Adrenal gland (tissue), 12 donors: Measurements from ENCODE around the gene NCOA4. TPM values are rescaled to one million over a fixed set of nuclear protein-coding genes. Genes with fewer than 3 reads are reported as not detected.

Source experiments
- DNase-seq, 7 donors: peaks; one replicate each; pipeline ENCODE4 v3.0.0-alpha.2; 2019 to 2020
- H3K27ac ChIP-seq, 5 donors: fragments of 200-600 bp; sonication (generic) in 4 of 5; 1 replicate in 3 of 5; 2 replicates in 2 of 5; pipeline versions ENCODE4 v1.5.1 to v1.8.0; 2016 to 2020; ENCODE audit warnings: mild to moderate bottlenecking in 1 of 5
- H3K27me3 ChIP-seq: fragments of 200-600 bp; 2 replicates; pipeline ENCODE4 v1.8.0; 2021
- H3K36me3 ChIP-seq, 2 donors: fragments of 200-600 bp; replicated peaks in 1 of 2; 1 replicate in 1 of 2; 2 replicates in 1 of 2; pipeline versions ENCODE4 v1.5.1 to v1.8.0; 2018 to 2022
- H3K4me1 ChIP-seq, 2 donors: fragments of 200-600 bp; replicated peaks in 1 of 2; 1 replicate in 1 of 2; 2 replicates in 1 of 2; pipeline versions ENCODE4 v1.5.1 to v1.8.0; 2018 to 2021
- H3K4me3 ChIP-seq, 4 donors: fragments of 200-600 bp; sonication (generic) in 3 of 4; one replicate each; pipeline ENCODE4 v1.5.1; 2016 to 2018
- H3K9me3 ChIP-seq, 3 donors: fragments of 200-600 bp; sonication (generic) in 1 of 3; replicated peaks in 1 of 3; 1 replicate in 2 of 3; 2 replicates in 1 of 3; pipeline versions ENCODE4 v1.5.1 to v1.8.0; 2016 to 2021
- CTCF ChIP-seq, 6 experiments: fragments of 450-650 bp in 4 of 6; fragments of 200-600 bp in 2 of 6; sonication (generic) in 1 of 6; IDR thresholded peaks; 1 replicate in 5 of 6; 2 replicates in 1 of 6; pipeline versions ENCODE4 v1.5.1 to v1.8.0; 2016 to 2021; ENCODE audit warnings: antibody characterized with exemption in 6 of 6, mild to moderate bottlenecking in 2 of 6, moderate library complexity in 1 of 6
- POLR2A ChIP-seq, 2 donors: fragments of 450-650 bp; IDR thresholded peaks; one replicate each; pipeline ENCODE4 v1.6.1; 2017; ENCODE audit warnings: antibody characterized with exemption in 2 of 2, mild to moderate bottlenecking in 2 of 2, moderate library complexity in 1 of 2
- WGBS, 4 donors: extraction: QIAGEN DNeasy Blood & Tissue Kit in 2 of 4; methylation state at CpG; one replicate each; pipeline versions ENCODE4 v1.1.5 to v1.1.7; 2013 to 2017; 5-methylcytosine and 5-hydroxymethylcytosine counted together
- intact Hi-C, 2 donors: fragments of 100-400 bp; cut with DNase I; formaldehyde crosslinking; loops; one replicate each; pipeline versions ENCODE4 v1.14.1 to v1.15.0; 2022 to 2023
- polyA plus RNA-seq, 3 donors: library from polyadenylated mRNA; stranded (reverse); fragments of 200-250 nt in 2 of 3; fragments of 350-450 nt in 1 of 3; fragmentation: Illumina TruSeq in 1 of 3; extraction: RNeasy Lipid Tissue Mini Kit (QIAGEN cat#74804) in 1 of 3; gene quantifications; one replicate each; pipeline ENCODE4 v1.2.3, GENCODE V29; 2013 to 2014
- total RNA-seq, 9 donors: library from RNA; depleted of rRNA in 4 of 9; stranded (reverse); fragments of >200 nt in 4 of 9; fragments of 120-200 nt in 1 of 9; fragmentation: NEBNext Ultra II Directional in 1 of 9; extraction: Animal tissue kit (Norgen Biotek cat#: 25700) in 1 of 9; gene quantifications; one replicate each; pipeline versions ENCODE4 v1.1.0 to v1.2.4, GENCODE V29; 2013 to 2023
- donor health status: healthy with polysubstance abuse.
- donor health status: Bipolar disorder and iron deficiency.
- donor health status: DM: yes; HTN: yes; CAD: no.
- donor health status: DM: no; HTN: no; CAD: no.
- donor health status: DM: no; HTN: no; CAD: no.
- donor health status: DM: yes; HTN: yes; CAD: no.

NCOA4 gene
- total and polyA plus RNA-seq, 12 donors = 22.2 to 187 (median 126) TPM

- Histone ChIP-seq H3K4me3 (peak overlapping the region in 3 of 4 donors; percentile 12 to 77 (median 34)), H3K27me3 (no peaks in the 10 kb centered on the region), H3K36me3 (no peaks in the 10 kb centered on the region), H3K4me1 (peaks cover 19 to 80% of the 10 kb centered on the region in 2 donors), H3K9me3 (no peaks in the 10 kb centered on the region), H3K27ac (peak overlapping the region; percentile 89 to 98 (median 96))
- TF ChIP-seq POLR2A (IDR thresholded peaks at IDR 0.05) = peak; percentile 48 to 90
- TF ChIP-seq CTCF (IDR thresholded peaks at IDR 0.05) = peak in 3 of 6 experiments; percentile 4 to 14 (median 7)
- intact Hi-C loops = loop anchor here in 1 of 2 donors (10.0 kb wide), 1 partner anchor 48 kb away; the partner anchor contains the start of gene TIMM23
- 0 to 8% (median 0%) methylated on average over 7 to 49 of the region's 49 CpGs for WGBS, 4 donors
- peak; percentile 93 to 97 (median 96) for DNase-seq
Observed at GRCh38 chr10:46022978-46023702, 7.3 kb downstream of the NCOA4 start.

- no peak for DNase-seq
- peak overlapping the region; percentile 18 to 78 (median 42) for H3K27ac ChIP-seq
- no peaks in the 10 kb centered on the region for H3K9me3 ChIP-seq
- no peaks in the 10 kb centered on the region for H3K27me3 ChIP-seq
- WGBS, 4 donors = 41 to 59% (median 46%) methylated on average over 3 of the region's 3 CpGs
- intact Hi-C loops = loop anchor here in 1 of 2 donors (10.0 kb wide), 1 partner anchor 46 kb away; the partner anchor contains the start of gene TIMM23
- TF ChIP-seq POLR2A (IDR thresholded peaks at IDR 0.05) (no peak), CTCF (IDR thresholded peaks at IDR 0.05) (no peak)
- H3K4me3 ChIP-seq = no peak overlapping the region
- peaks cover 19 to 72% of the 10 kb centered on the region in 2 donors for H3K4me1 ChIP-seq
- peaks cover 0 to 8% of the 10 kb centered on the region in 2 donors for H3K36me3 ChIP-seq
Observed at GRCh38 chr10:46020344-46020657, 10.1 kb downstream of the NCOA4 start.

- Histone ChIP-seq H3K36me3 (peaks cover 0 to 8% of the 10 kb centered on the region in 2 donors), H3K4me1 (peaks cover 24 to 67% of the 10 kb centered on the region in 2 donors), H3K27ac (peak overlapping the region; percentile 18 to 78 (median 42)), H3K9me3 (no peaks in the 10 kb centered on the region), H3K4me3 (no peak overlapping the region), H3K27me3 (no peaks in the 10 kb centered on the region)
- intact Hi-C loops = loop anchor here in 1 of 2 donors (10.0 kb wide), 1 partner anchor 45 kb away; the partner anchor contains the start of gene TIMM23
- no peak for TF ChIP-seq POLR2A (IDR thresholded peaks at IDR 0.05)
- TF ChIP-seq CTCF (IDR thresholded peaks at IDR 0.05) = no peak
- 59 to 66% (median 59%) methylated on average over 7 of the region's 7 CpGs for whole genome bisulfite sequencing, 4 donors
- peak in 5 of 7 donors; percentile 28 to 58 (median 47) for DNase-seq
Observed at GRCh38 chr10:46019569-46020343, 10.7 kb downstream of the NCOA4 start.

DNA sequence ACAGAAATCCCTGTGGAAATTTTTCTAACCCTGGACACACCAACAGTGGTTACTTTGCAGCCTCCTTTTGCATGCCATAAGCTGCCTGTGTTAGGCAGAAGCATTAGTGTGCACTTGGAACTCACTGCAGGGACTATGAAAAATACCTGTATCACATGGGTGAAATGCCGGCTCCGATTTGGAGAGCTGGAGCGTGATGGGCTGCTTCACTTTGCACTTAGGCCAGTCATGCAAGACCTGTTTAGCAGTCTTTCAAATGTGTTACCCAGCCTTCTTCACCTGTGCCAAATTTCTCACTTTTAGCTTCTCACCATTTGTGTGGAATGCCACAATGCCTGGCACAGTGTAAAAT is 11.3 kb downstream of the NCOA4 start:
- Histone ChIP-seq H3K27ac (peak overlapping the region in 2 of 5 donors; percentile 42 to 78), H3K36me3 (peaks cover 0 to 10% of the 10 kb centered on the region in 2 donors), H3K27me3 (no peaks in the 10 kb centered on the region), H3K4me3 (peak overlapping the region in 1 of 4 donors; percentile 17), H3K4me1 (peaks cover 25 to 63% of the 10 kb centered on the region in 2 donors), H3K9me3 (no peaks in the 10 kb centered on the region)
- no peak for DNase-seq
- no peak for TF ChIP-seq CTCF (IDR thresholded peaks at IDR 0.05)
- no peak for TF ChIP-seq POLR2A (IDR thresholded peaks at IDR 0.05)
- intact Hi-C loops = no loop called here
- WGBS, 4 donors = 76 to 89% (median 79%) methylated on average over 3 of the region's 3 CpGs
